Endothelial cell of umbilical vein (primary cell): ENCODE data around the gene DEGS1. TPM values are rescaled to one million over a fixed set of nuclear protein-coding genes. Genes with fewer than 3 reads are reported as not detected.
A peak's percentile ranks its signal among the peaks of the same experiment; 100 is the strongest.

Experiments
- BruUV-seq: library from RNA; stranded (reverse); fragments of 400-500 nt; replicated peaks from 2 replicates; lab custom pipeline; 2021; lab: Mats Ljungman, UMichigan
- CTCF ChIA-PET: fragments of 300-600, 350-600 bp; sonication (Branson Sonifier 250); formaldehyde crosslinking; loops from one replicate; lab custom pipeline; 2021; ENCODE audit warnings: antibody characterized with exemption, inconsistent platforms; lab: Charles Lee
- POLR2A ChIA-PET: fragments of 300-600, 350-600 bp; sonication (Branson Sonifier 250); formaldehyde crosslinking; loops from one replicate; lab custom pipeline; 2021; ENCODE audit warnings: antibody characterized with exemption, inconsistent platforms; lab: Charles Lee
- DNase-seq: peaks from one replicate; pipeline ENCODE4 v3.0.0-alpha.2; 2011; ENCODE audit warnings: low read depth, low spot score
- FAIRE-seq: peaks from 2 replicates; lab custom pipeline; 2011; peaks lifted over from hg19 to GRCh38; lab: Jason Lieb, UNC
- H2AFZ ChIP-seq: 2 replicates; pipeline ENCODE4 v1.6.0; 2012; ENCODE audit warnings: low read depth, low read length, control low read depth, inconsistent platforms
- H3K27ac ChIP-seq: 2 replicates; pipeline ENCODE4 v1.5.1; 2011; ENCODE audit warnings: low read depth, mild to moderate bottlenecking, control low read depth, low read length, moderate library complexity; ENCODE audit not compliant: insufficient read depth
- H3K27me3 ChIP-seq, 2 experiments: 2 replicates each; pipeline versions ENCODE4 v1.6.0 to v1.6.1; 2011; ENCODE audit warnings: low read length in 2 of 2, mixed read lengths in 1 of 2; ENCODE audit not compliant: control insufficient read depth in 2 of 2, insufficient read depth in 2 of 2
- H3K36me3 ChIP-seq, 2 experiments: 2 replicates in 1 of 2; 3 replicates in 1 of 2; pipeline ENCODE4 v1.5.1; 2011; ENCODE audit warnings: low read length in 2 of 2, mild to moderate bottlenecking in 1 of 2, moderate library complexity in 1 of 2; ENCODE audit not compliant: control insufficient read depth in 2 of 2, insufficient read depth in 2 of 2; ENCODE audit errors: extremely low read depth in 1 of 2
- H3K4me1 ChIP-seq: 3 replicates; pipeline ENCODE4 v1.5.1; 2011; ENCODE audit warnings: mild to moderate bottlenecking, low read length; ENCODE audit not compliant: control insufficient read depth, insufficient read depth; ENCODE audit errors: extremely low read depth
- H3K4me2 ChIP-seq: 2 replicates; pipeline ENCODE4 v1.6.1; 2011; ENCODE audit warnings: low read length, control low read depth, mixed read lengths; ENCODE audit not compliant: insufficient read depth
- H3K4me3 ChIP-seq, 3 experiments: fragments of 200-600 bp in 1 of 3; sonication (generic), shearing (Covaris generic) in 1 of 3; replicated peaks in 1 of 3; 2 replicates each; pipeline ENCODE4 v1.5.1; 2011 to 2016; ENCODE audit warnings: control low read depth in 3 of 3, low read length in 3 of 3, mild to moderate bottlenecking in 2 of 3, inconsistent platforms in 1 of 3, low read depth in 1 of 3, moderate library complexity in 1 of 3; ENCODE audit not compliant: insufficient read depth in 1 of 3
- H3K79me2 ChIP-seq: 2 replicates; pipeline ENCODE4 v1.6.0; 2012; ENCODE audit warnings: low read length, inconsistent platforms; ENCODE audit not compliant: control insufficient read depth, insufficient read depth
- H3K9ac ChIP-seq: replicated peaks from 2 replicates; pipeline ENCODE3; 2011; ENCODE audit warnings: low read length, control low read depth; ENCODE audit not compliant: insufficient read depth; ENCODE audit errors: extremely low read depth
- H3K9me1 ChIP-seq: replicated peaks from 3 replicates; pipeline ENCODE4 v1.6.0; 2011; ENCODE audit warnings: mild to moderate bottlenecking, low read length; ENCODE audit not compliant: control insufficient read depth, insufficient read depth; ENCODE audit errors: extremely low read depth
- H3K9me3 ChIP-seq: replicated peaks from 2 replicates; pipeline ENCODE4 v1.5.1; 2012; ENCODE audit warnings: low read length, inconsistent platforms; ENCODE audit not compliant: control insufficient read depth, insufficient read depth
- H4K20me1 ChIP-seq: replicated peaks from 2 replicates; pipeline ENCODE3; 2011; ENCODE audit warnings: mild to moderate bottlenecking, low read length; ENCODE audit not compliant: control insufficient read depth, insufficient read depth; ENCODE audit errors: extremely low read depth
- CTCF ChIP-seq, 2 donors: IDR thresholded peaks; 1 replicate in 1 of 2; 2 replicates in 1 of 2; pipeline ENCODE4 v1.5.1; 2011; ENCODE audit warnings: low read length in 2 of 2, mild to moderate bottlenecking in 2 of 2, moderate library complexity in 2 of 2, control low read depth in 1 of 2, inconsistent platforms in 1 of 2, low read depth in 1 of 2; ENCODE audit not compliant: insufficient read depth in 1 of 2; ENCODE audit errors: extremely low read depth in 1 of 2
- EZH2 ChIP-seq: IDR thresholded peaks from 2 replicates; pipeline ENCODE4 v1.6.1; 2012; ENCODE audit warnings: borderline replicate concordance, low read depth, mild to moderate bottlenecking, moderate library complexity, low read length, inconsistent platforms; ENCODE audit not compliant: severe bottlenecking
- FOS ChIP-seq: IDR thresholded peaks from 2 replicates; pipeline ENCODE4 v1.6.1; 2011; ENCODE audit warnings: mild to moderate bottlenecking, low read length, moderate library complexity, borderline replicate concordance; ENCODE audit not compliant: insufficient read depth
- GATA2 ChIP-seq: IDR thresholded peaks from 2 replicates; pipeline ENCODE4 v1.7.0; 2011; ENCODE audit warnings: low read depth, mild to moderate bottlenecking, moderate library complexity, mixed read lengths, low read length; ENCODE audit not compliant: insufficient read length, insufficient read depth
- JUN ChIP-seq: IDR thresholded peaks from 2 replicates; pipeline ENCODE4 v1.6.1; 2011; ENCODE audit warnings: borderline replicate concordance, low read depth; ENCODE audit not compliant: insufficient read length, insufficient read depth
- MAX ChIP-seq: IDR thresholded peaks from 2 replicates; pipeline ENCODE4 v1.6.1; 2011; ENCODE audit not compliant: insufficient read depth, insufficient read length
- MYC ChIP-seq: IDR thresholded peaks from one replicate; pipeline ENCODE4 v1.6.1; 2011; ENCODE audit warnings: mild to moderate bottlenecking, low read depth, low read length
- POLR2A ChIP-seq: IDR thresholded peaks from 2 replicates; pipeline ENCODE4 v1.6.1; 2012; ENCODE audit warnings: low read depth, mild to moderate bottlenecking, control low read depth, low read length
- POLR2AphosphoS5 ChIP-seq: IDR thresholded peaks from 2 replicates; pipeline ENCODE4 v1.6.1; 2012; ENCODE audit warnings: low read depth, mild to moderate bottlenecking, control low read depth, low read length, moderate library complexity; ENCODE audit not compliant: insufficient read depth
- dilution Hi-C: fragments of 300-500 bp; cut with MboI; formaldehyde crosslinking; loops from one replicate; pipeline ENCODE4 v1.15.0; 2019; ENCODE audit warnings: low sequenced_read_pairs; ENCODE audit not compliant: extremely low pct_ligation_motif_present
- intact Hi-C: fragments of 100-400 bp; cut with micrococcal nuclease; formaldehyde crosslinking; loops from one replicate; pipeline ENCODE4 v1.10.0; 2022
- polyA plus RNA-seq, 4 experiments: library from polyadenylated mRNA; depleted of rRNA in 3 of 4; stranded (reverse) in 3 of 4; unstranded in 1 of 4; fragments of >200 nt; gene quantifications; 2 replicates each; pipeline versions ENCODE4 v1.2.1 to v1.2.3, GENCODE V29; 2011 to 2012; ENCODE audit warnings: missing spikeins in 1 of 4
- total RNA-seq: library from RNA; stranded (reverse); gene quantifications from 2 replicates; pipeline ENCODE4 v1.2.3, GENCODE V29; 2021

DEGS1 gene
- total and polyA plus RNA-seq, 2 donors (not counting 3 experiments of a cell fraction or from before 2014, with no cell fraction given): 85.8 to 137 TPM

- ChIA-PET POLR2A (no interaction called here), CTCF (interaction anchor here (0.7 to 1.4 kb wide), 3 partner anchors 9 to 64 kb away, joined by 3 to 4 read pairs (median 3); partner anchors contain the start of gene DEGS1)
- FAIRE-seq (no peak), DNase-seq (no peak)
- Histone ChIP-seq H3K36me3 (peaks cover 2 to 7% of the 10 kb centered on the region in 2 experiments), H4K20me1 (no peaks in the 10 kb centered on the region), H3K4me1 (no peaks in the 10 kb centered on the region), H3K79me2 (peaks cover 37% of the 10 kb centered on the region), H3K4me3 (no peak overlapping the region), H3K9ac (no peak overlapping the region), H3K27ac (no peak overlapping the region), H2AFZ (no peak overlapping the region), H3K4me2 (no peak overlapping the region), H3K27me3 (no peaks in the 10 kb centered on the region), H3K9me3 (no peaks in the 10 kb centered on the region), H3K9me1 (no peaks in the 10 kb centered on the region)
- BruUV-seq: TSS peak; percentile 32
- intact Hi-C loops: no loop called here
- dilution Hi-C loops: no loop called here
- TF ChIP-seq EZH2: no peak
- no peak for TF ChIP-seq POLR2A
- TF ChIP-seq MAX: no peak
- TF ChIP-seq GATA2: no peak
These were observed 9.2 kb downstream of the DEGS1 start for GRCh38 chr1:224192082-224192788.

- no peak for DNase-seq
- ChIA-PET CTCF (interaction anchor here (1.4 kb wide), 1 partner anchor 11 kb away, joined by 3 read pairs; the partner anchor contains the start of gene DEGS1), POLR2A (interaction anchor here (0.6 to 0.7 kb wide), 3 partner anchors 9 to 50 kb away, joined by 3 to 5 read pairs (median 5); partner anchors contain the start of gene DEGS1)
- H3K27me3 ChIP-seq: no peaks in the 10 kb centered on the region
- H3K27ac ChIP-seq: no peak overlapping the region
- H3K36me3 ChIP-seq: peaks cover 2 to 7% of the 10 kb centered on the region in 2 experiments
- no peaks in the 10 kb centered on the region for H3K4me1 ChIP-seq
- H3K4me2 ChIP-seq: no peak overlapping the region
- H3K9me1 ChIP-seq: no peaks in the 10 kb centered on the region
- BruUV-seq: no TSS peak
- H3K79me2 ChIP-seq: peaks cover 25% of the 10 kb centered on the region
- no peaks in the 10 kb centered on the region for H4K20me1 ChIP-seq
- dilution Hi-C loops: no loop called here
- intact Hi-C loops: no loop called here
- TF ChIP-seq CTCF (IDR thresholded peaks at IDR 0.05; ENCODE audit: extremely low read depth in 1 of 2, insufficient read depth in 1 of 2, low read depth in 1 of 2, low read length in 2 of 2) (no peak), POLR2A (no peak), GATA2 (no peak), MAX (no peak), FOS (no peak), EZH2 (no peak), MYC (no peak), JUN (no peak), POLR2AphosphoS5 (no peak)
- no peak overlapping the region for H3K9ac ChIP-seq
- no peak for FAIRE-seq
- H2AFZ ChIP-seq: no peak overlapping the region
- H3K4me3 ChIP-seq: no peak overlapping the region
- no peaks in the 10 kb centered on the region for H3K9me3 ChIP-seq
These were observed 10.4 kb downstream of the DEGS1 start for GRCh38 chr1:224193319-224193966.
